ENCODE results near the gene MGAT4A. TPM values are rescaled to one million over a fixed set of nuclear protein-coding genes. Genes with fewer than 3 reads are reported as not detected.

The MGAT4A gene
- total RNA-seq, 2 donors from 2014 or later: 44.0 to 80.8 TPM

- Histone ChIP-seq H3K4me3 (no peak overlapping the region), H3K27me3 (replicated peaks; ENCODE audit: insufficient read depth) (no peaks in the 10 kb centered on the region), H3K27ac (no peak overlapping the region), H3K4me1 (ENCODE audit: control insufficient read depth in 1 of 2, low read depth in 2 of 2) (no peaks in the 10 kb centered on the region), H3K36me3 (peaks cover 3% of the 10 kb centered on the region), H3K9me3 (no peaks in the 10 kb centered on the region)
- no peak for ATAC-seq (ENCODE audit: insufficient number of reproducible peaks, low FRiP score, low read depth)
- DNase-seq (ENCODE audit: low spot score): no peak
- TF ChIP-seq CTCF (IDR thresholded peaks at IDR 0.05): no peak
Measured at GRCh38 chr2:98583816-98584618, 146.9 kb downstream of the MGAT4A start.

GRCh38 chr2:98583276-98583675 is 147.7 kb downstream of the MGAT4A start:
- H3K36me3 ChIP-seq: peaks cover 3% of the 10 kb centered on the region
- H3K4me1 ChIP-seq (ENCODE audit: control insufficient read depth in 1 of 2, low read depth in 2 of 2): no peaks in the 10 kb centered on the region
- no peaks in the 10 kb centered on the region for H3K9me3 ChIP-seq
- ATAC-seq (ENCODE audit: insufficient number of reproducible peaks, low FRiP score, low read depth) (no peak), DNase-seq (ENCODE audit: low spot score) (no peak)
- no peak overlapping the region for H3K4me3 ChIP-seq
- no peak overlapping the region for H3K27ac ChIP-seq
- TF ChIP-seq CTCF (IDR thresholded peaks at IDR 0.05): no peak
- no peaks in the 10 kb centered on the region for H3K27me3 ChIP-seq (replicated peaks; ENCODE audit: insufficient read depth)

- no peak overlapping the region for H3K4me3 ChIP-seq
- no peak for DNase-seq (ENCODE audit: low spot score)
- TF ChIP-seq CTCF (IDR thresholded peaks at IDR 0.05): no peak
- no peak for ATAC-seq (ENCODE audit: insufficient number of reproducible peaks, low FRiP score, low read depth)
- H3K4me1 ChIP-seq (ENCODE audit: control insufficient read depth in 1 of 2, low read depth in 2 of 2): no peaks in the 10 kb centered on the region
- no peak overlapping the region for H3K27ac ChIP-seq
- H3K27me3 ChIP-seq (replicated peaks; ENCODE audit: insufficient read depth): no peaks in the 10 kb centered on the region
- H3K9me3 ChIP-seq: no peaks in the 10 kb centered on the region
- peaks cover 3% of the 10 kb centered on the region for H3K36me3 ChIP-seq
Measured at GRCh38 chr2:98582523-98582922, 148.4 kb downstream of the MGAT4A start.

GRCh38 chr2:98580656-98581284 is 150.2 kb downstream of the MGAT4A start:
- H3K4me3 ChIP-seq: no peak overlapping the region

More at GRCh38 chr2:98580656-98581284, 150.2 kb downstream of the MGAT4A start:
- Histone ChIP-seq H3K27ac (no peak overlapping the region), H3K9me3 (no peaks in the 10 kb centered on the region), H3K4me1 (ENCODE audit: control insufficient read depth in 1 of 2, low read depth in 2 of 2) (no peaks in the 10 kb centered on the region), H3K27me3 (replicated peaks; ENCODE audit: insufficient read depth) (no peaks in the 10 kb centered on the region), H3K36me3 (peaks cover 6% of the 10 kb centered on the region)
- TF ChIP-seq CTCF (IDR thresholded peaks at IDR 0.05): no peak
- ATAC-seq (ENCODE audit: insufficient number of reproducible peaks, low FRiP score, low read depth): no peak
- DNase-seq (ENCODE audit: low spot score): no peak
